K562 (cell line): ENCODE data around the gene ANO2. TPM values are rescaled to one million over a fixed set of nuclear protein-coding genes. Genes with fewer than 3 reads are reported as not detected.
"Not testable (repeated sequence)": the region's sequence is repeated elsewhere in the genome, so short reads cannot be mapped to it uniquely, and the experiment has no call there.

Experiments
- ATAC-seq: fragments of 200-7000 bp; cut with Tn5 transposase; 3 replicates; pipeline ENCODE4 v1.9.1; 2020; ENCODE audit warnings: moderate library complexity
- BruUV-seq: library from RNA; stranded (reverse); fragments of 400-500 nt; replicated peaks from 2 replicates; lab custom pipeline; 2021; lab: Mats Ljungman, UMichigan
- CTCF ChIA-PET: fragments of 300-600 bp; formaldehyde crosslinking; extraction: SDS; loops from one replicate; lab custom pipeline; 2021; ENCODE audit warnings: low intra/inter-chr PET ratio; lab: Yijun Ruan, JAX
- POLR2A ChIA-PET: fragments of 300-600, 350-650 bp; sonication (Branson Sonifier 250); formaldehyde crosslinking; extraction: SDS; loops from one replicate; lab custom pipeline; 2021; ENCODE audit warnings: antibody characterized with exemption, inconsistent platforms; lab: Yijun Ruan, JAX
- DNase-seq, 4 experiments: peaks; one replicate each; pipeline versions ENCODE4 v3.0.0 to v3.0.0-alpha.2; 2011 to 2018; ENCODE audit warnings: low spot score in 3 of 4, mixed read lengths in 3 of 4; ENCODE audit errors: extremely low read depth in 1 of 4
- FAIRE-seq: peaks from 2 replicates; lab custom pipeline; 2011; peaks lifted over from hg19 to GRCh38; lab: Jason Lieb, UNC
- H2AFZ ChIP-seq: 2 replicates; pipeline ENCODE4 v1.6.0; 2011; ENCODE audit warnings: low read depth, low read length, control low read depth, inconsistent platforms
- H3K27ac ChIP-seq: fragments of 200-600 bp; 3 replicates; pipeline ENCODE4 v1.8.0; 2011; ENCODE audit warnings: low read depth, mild to moderate bottlenecking, control low read depth, inconsistent platforms, low read length, moderate library complexity, mixed read lengths; ENCODE audit errors: extremely low read depth
- H3K27me3 ChIP-seq, 2 experiments: fragments of 300-600 bp in 1 of 2; 2 replicates in 1 of 2; 3 replicates in 1 of 2; pipeline versions ENCODE4 v1.6.0 to v1.8.0; 2011; ENCODE audit warnings: inconsistent platforms in 2 of 2, low read length in 2 of 2, mild to moderate bottlenecking in 1 of 2, mixed read lengths in 1 of 2, moderate library complexity in 1 of 2; ENCODE audit not compliant: control insufficient read depth in 2 of 2, insufficient read depth in 2 of 2
- H3K36me3 ChIP-seq: fragments of 300-600 bp; 3 replicates; pipeline ENCODE4 v1.8.0; 2011; ENCODE audit warnings: mild to moderate bottlenecking, low read length, inconsistent platforms; ENCODE audit not compliant: control insufficient read depth, insufficient read depth
- H3K4me1 ChIP-seq, 2 experiments: fragments of 200-600 bp in 1 of 2; replicated peaks in 1 of 2; 2 replicates in 1 of 2; 3 replicates in 1 of 2; pipeline versions ENCODE4 v1.5.1 to v1.8.0; 2011; ENCODE audit warnings: inconsistent platforms in 2 of 2, low read length in 2 of 2, mild to moderate bottlenecking in 1 of 2, mixed read lengths in 1 of 2, moderate library complexity in 1 of 2; ENCODE audit not compliant: control insufficient read depth in 2 of 2, insufficient read depth in 2 of 2
- H3K4me2 ChIP-seq: 2 replicates; pipeline ENCODE4 v1.6.1; 2011; ENCODE audit warnings: low read length, control low read depth, inconsistent platforms, mixed read lengths; ENCODE audit not compliant: insufficient read depth
- H3K4me3 ChIP-seq: fragments of 200-600 bp; sonication (generic), shearing (Covaris generic); 2 replicates; pipeline ENCODE4 v1.5.1; 2016; ENCODE audit warnings: control low read depth, inconsistent platforms
- H3K79me2 ChIP-seq: fragments of 200-600 bp; 3 replicates; pipeline ENCODE4 v1.8.0; 2011; ENCODE audit warnings: low read length, inconsistent platforms; ENCODE audit not compliant: control insufficient read depth, insufficient read depth
- H3K9ac ChIP-seq, 2 experiments: 2 replicates each; pipeline versions ENCODE4 v1.6.0 to v1.6.1; 2011; ENCODE audit warnings: low read depth in 2 of 2, low read length in 2 of 2, control low read depth in 1 of 2, inconsistent platforms in 1 of 2, mild to moderate bottlenecking in 1 of 2, mixed read lengths in 1 of 2; ENCODE audit not compliant: insufficient read depth in 1 of 2
- H3K9me1 ChIP-seq: one replicate; pipeline ENCODE4 v1.6.0; 2011; ENCODE audit warnings: inconsistent platforms, mild to moderate bottlenecking, low read length, moderate library complexity; ENCODE audit not compliant: control insufficient read depth, insufficient read depth
- H3K9me3 ChIP-seq: replicated peaks from 2 replicates; pipeline ENCODE4 v1.5.1; 2011; ENCODE audit warnings: low read depth, low read length, inconsistent platforms; ENCODE audit not compliant: control insufficient read depth, insufficient read depth
- H4K20me1 ChIP-seq: replicated peaks from 2 replicates; pipeline ENCODE4 v1.6.1; 2011; ENCODE audit warnings: low read length, inconsistent platforms, mixed read lengths; ENCODE audit not compliant: control insufficient read depth, insufficient read depth
- CBX2 ChIP-seq: fragments of 200-600 bp; sonication (generic); IDR thresholded peaks from one replicate; pipeline ENCODE4 v1.6.1; 2012; ENCODE audit warnings: mild to moderate bottlenecking, low read length, inconsistent platforms; ENCODE audit not compliant: insufficient read depth, poor library complexity, severe bottlenecking
- GABPB2 ChIP-seq: fragments of 250-450 bp; sonication (Bioruptor Pico); conservative IDR thresholded peaks from 2 replicates; pipeline ENCODE4 v1.5.1; 2021; ENCODE audit warnings: mild to moderate bottlenecking
- HLTF ChIP-seq: fragments of 450-650 bp; IDR thresholded peaks from 2 replicates; pipeline ENCODE4 v1.6.1; 2016
- KLF6 ChIP-seq: fragments of 250-450 bp; sonication (Bioruptor Pico); IDR thresholded peaks from 2 replicates; pipeline ENCODE4 v1.4.0; 2020; ENCODE audit warnings: mild to moderate bottlenecking, moderate library complexity, borderline replicate concordance
- MAFK ChIP-seq: IDR thresholded peaks from 2 replicates; pipeline ENCODE4 v1.6.1; 2011; ENCODE audit warnings: low read length, improper control_type of control experiment
- PCBP1 ChIP-seq: fragments of 200-400 bp; formaldehyde crosslinking; IDR thresholded peaks from 2 replicates; pipeline ENCODE4 v1.6.1; 2018; ENCODE audit warnings: mild to moderate bottlenecking, low read depth, low read length; ENCODE audit not compliant: poor library complexity, severe bottlenecking
- ZNF121 ChIP-seq: sonication (generic); formaldehyde crosslinking; conservative IDR thresholded peaks from 2 replicates; pipeline ENCODE4 v1.8.0; 2022; ENCODE audit warnings: missing genetic modification reagents
- WGBS: fragments of 100-300 bp; shearing (Covaris generic); methylation state at CpG from one replicate; pipeline ENCODE4 v1.1.6; 2016; ENCODE audit warnings: low coverage, mixed read lengths; ENCODE audit not compliant: insufficient coverage; ENCODE audit errors: missing lambda C conversion rate; 5-methylcytosine and 5-hydroxymethylcytosine counted together
- in situ Hi-C: fragments of 300-500 bp; cut with MboI; formaldehyde crosslinking; loops from 4 replicates; pipeline ENCODE4 v1.15.0; 2018; ENCODE audit warnings: inconsistent platforms, mixed read lengths
- intact Hi-C: fragments of 100-400 bp; cut with micrococcal nuclease; formaldehyde crosslinking; loops from 2 replicates; pipeline ENCODE4 v1.14.2; 2022
- polyA plus RNA-seq, 8 experiments: library from polyadenylated mRNA; depleted of rRNA in 4 of 8; stranded (reverse) in 5 of 8; unstranded in 3 of 8; fragments of >200 nt; fragmentation: Nextera tagmentation in 2 of 8; fragmentation: Illumina TruSeq in 1 of 8; extraction: Ambion mirVana in 2 of 8; extraction: Trizol in 1 of 8; gene quantifications; 2 replicates each; pipeline versions ENCODE4 v1.2.1 to v1.2.3, GENCODE V29; 2011 to 2014; ENCODE audit warnings: inconsistent platforms in 1 of 8, missing spikeins in 1 of 8
- total RNA-seq, 7 experiments: library from RNA; depleted of rRNA in 6 of 7; stranded (reverse); fragments of >200 nt in 6 of 7; fragmentation: Illumina TruSeq in 2 of 7; extraction: Trizol in 2 of 7; gene quantifications; 2 replicates each; pipeline versions ENCODE4 v1.2.1 to v1.2.3, GENCODE V29; 2011 to 2021; ENCODE audit warnings: low replicate concordance in 1 of 7
- TF ChIP-seq, protein P1 (sequence below): sonication (generic); IDR thresholded peaks from 2 replicates; pipeline ENCODE4 v1.6.1; 2016

The ANO2 gene
- total and polyA plus RNA-seq, 9 of the 15 experiments (the other 6 are each of a cell fraction or from before 2014, with no cell fraction given) = 0.64 TPM; not detected in 8

GRCh38 chr12:5537026-5537615, 407.9 kb downstream of the ANO2 start:
- DNase-seq, H3K36me3 ChIP-seq, in situ Hi-C loops, H3K9me1 ChIP-seq, CTCF ChIA-PET, H3K4me2 ChIP-seq, H3K9me3 ChIP-seq, H3K79me2 ChIP-seq, H3K4me3 ChIP-seq, ATAC-seq, H4K20me1 ChIP-seq, H2AFZ ChIP-seq, FAIRE-seq, H3K27me3 ChIP-seq, H3K27ac ChIP-seq, BruUV-seq, H3K9ac ChIP-seq, POLR2A ChIA-PET, intact Hi-C loops, H3K4me1 ChIP-seq: not testable (repeated sequence)
- 2% methylated on average over 8 of the region's 13 CpGs for WGBS

DNA sequence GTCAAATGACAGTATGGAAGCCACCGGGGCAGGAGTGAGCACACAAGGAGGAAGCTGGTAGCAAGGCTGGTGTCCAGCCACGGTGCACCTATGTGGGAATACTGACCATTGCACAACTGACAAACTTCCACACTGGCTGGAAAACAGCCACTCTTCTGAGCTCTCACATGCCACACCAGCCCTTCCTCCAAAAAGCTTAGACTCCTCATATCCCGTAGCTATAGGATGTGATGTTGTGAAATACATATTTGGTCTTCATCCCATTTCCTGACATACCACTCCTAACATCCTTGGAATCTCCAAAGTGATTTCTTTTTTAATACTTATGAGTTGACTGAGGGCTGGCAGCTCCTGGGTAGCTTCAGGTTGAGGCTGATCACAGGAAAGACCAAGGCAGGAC, 409.5 kb downstream of the ANO2 start:
- no peak overlapping the region for H2AFZ ChIP-seq
- H3K4me1 ChIP-seq = no peaks in the 10 kb centered on the region
- H3K27ac ChIP-seq = no peak overlapping the region
- no peaks in the 10 kb centered on the region for H3K79me2 ChIP-seq
- FAIRE-seq (no peak), DNase-seq (no peak), ATAC-seq (no peak)
- H3K9ac ChIP-seq = no peak overlapping the region
- H4K20me1 ChIP-seq = no peaks in the 10 kb centered on the region
- no peak overlapping the region for H3K4me2 ChIP-seq
- no TSS peak for BruUV-seq
- no peak overlapping the region for H3K4me3 ChIP-seq
- intact Hi-C loops = no loop called here
- TF ChIP-seq PCBP1 = no peak
- TF ChIP-seq, protein P1, sequence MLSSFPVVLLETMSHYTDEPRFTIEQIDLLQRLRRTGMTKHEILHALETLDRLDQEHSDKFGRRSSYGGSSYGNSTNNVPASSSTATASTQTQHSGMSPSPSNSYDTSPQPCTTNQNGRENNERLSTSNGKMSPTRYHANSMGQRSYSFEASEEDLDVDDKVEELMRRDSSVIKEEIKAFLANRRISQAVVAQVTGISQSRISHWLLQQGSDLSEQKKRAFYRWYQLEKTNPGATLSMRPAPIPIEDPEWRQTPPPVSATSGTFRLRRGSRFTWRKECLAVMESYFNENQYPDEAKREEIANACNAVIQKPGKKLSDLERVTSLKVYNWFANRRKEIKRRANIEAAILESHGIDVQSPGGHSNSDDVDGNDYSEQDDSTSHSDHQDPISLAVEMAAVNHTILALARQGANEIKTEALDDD = no peak
- no peak for TF ChIP-seq CBX2
- no peak for TF ChIP-seq HLTF
- TF ChIP-seq KLF6 (CRISPR knock-in tag) = no peak
- no peak for TF ChIP-seq MAFK
- no peak for TF ChIP-seq ZNF121 (CRISPR knock-in tag)
- no peak for TF ChIP-seq GABPB2 (CRISPR knock-in tag)
- ChIA-PET CTCF (no interaction called here), POLR2A (no interaction called here)
- 2% methylated on average over 3 of the region's 3 CpGs for WGBS
- no peaks in the 10 kb centered on the region for H3K27me3 ChIP-seq
- H3K9me3 ChIP-seq = no peaks in the 10 kb centered on the region
- no peaks in the 10 kb centered on the region for H3K36me3 ChIP-seq
- in situ Hi-C loops = no loop called here
- no peaks in the 10 kb centered on the region for H3K9me1 ChIP-seq
